Cardiac muscle cell (in vitro differentiated cells and primary cell): ENCODE results near the gene ADK. TPM values are rescaled to one million over a fixed set of nuclear protein-coding genes. Genes with fewer than 3 reads are reported as not detected.

Experiments used
- DNase-seq, 2 donors: peaks; one replicate each; pipeline versions ENCODE4 v3.0.0 to v3.0.0-alpha.2; 2010 to 2017; ENCODE audit warnings: low read depth in 1 of 2, low spot score in 1 of 2
- H3K27ac ChIP-seq: fragments of 200-600 bp; sonication (generic); 2 replicates; pipeline ENCODE4 v1.5.1; 2016
- H3K27me3 ChIP-seq: fragments of 200-600 bp; sonication (generic); 2 replicates; pipeline ENCODE4 v1.6.0; 2016; ENCODE audit warnings: control low read depth
- H3K36me3 ChIP-seq: fragments of 200-600 bp; sonication (generic); 2 replicates; pipeline ENCODE4 v1.5.1; 2016; ENCODE audit warnings: control low read depth
- H3K4me1 ChIP-seq: fragments of 200-600 bp; sonication (generic); 2 replicates; pipeline ENCODE4 v1.8.1; 2017; ENCODE audit warnings: low read depth, mild to moderate bottlenecking, mixed run types
- H3K4me3 ChIP-seq: fragments of 200-600 bp; sonication (generic); 2 replicates; pipeline ENCODE4 v1.5.1; 2016; ENCODE audit warnings: mild to moderate bottlenecking
- H3K9me3 ChIP-seq: fragments of 200-600 bp; sonication (generic); 2 replicates; pipeline ENCODE4 v1.5.1; 2017; ENCODE audit warnings: low read depth, mild to moderate bottlenecking, control low read depth
- polyA plus RNA-seq: library from polyadenylated mRNA; unstranded; fragments of >200 nt; fragmentation: Nextera tagmentation; extraction: Ambion mirVana; gene quantifications from 2 replicates; pipeline ENCODE4 v1.2.1, GENCODE V29; 2016
- total RNA-seq: library from RNA; depleted of rRNA; stranded (reverse); fragments of >200 nt; gene quantifications from 2 replicates; pipeline ENCODE4 v1.2.3, GENCODE V29; 2016
- TF ChIP-seq, protein P1 (sequence below): IDR thresholded peaks from 2 replicates; pipeline ENCODE4 v1.5.1; 2012; ENCODE audit warnings: low read depth, mild to moderate bottlenecking, low read length

The ADK gene
- total and polyA plus RNA-seq, 2 experiments from 2014 or later = 24.8 to 57.4 TPM

- Histone ChIP-seq H3K36me3 (no peaks in the 10 kb centered on the region), H3K27ac (no peak overlapping the region), H3K4me1 (no peaks in the 10 kb centered on the region), H3K27me3 (no peaks in the 10 kb centered on the region), H3K9me3 (no peaks in the 10 kb centered on the region), H3K4me3 (no peak overlapping the region)
- TF ChIP-seq, protein P1, sequence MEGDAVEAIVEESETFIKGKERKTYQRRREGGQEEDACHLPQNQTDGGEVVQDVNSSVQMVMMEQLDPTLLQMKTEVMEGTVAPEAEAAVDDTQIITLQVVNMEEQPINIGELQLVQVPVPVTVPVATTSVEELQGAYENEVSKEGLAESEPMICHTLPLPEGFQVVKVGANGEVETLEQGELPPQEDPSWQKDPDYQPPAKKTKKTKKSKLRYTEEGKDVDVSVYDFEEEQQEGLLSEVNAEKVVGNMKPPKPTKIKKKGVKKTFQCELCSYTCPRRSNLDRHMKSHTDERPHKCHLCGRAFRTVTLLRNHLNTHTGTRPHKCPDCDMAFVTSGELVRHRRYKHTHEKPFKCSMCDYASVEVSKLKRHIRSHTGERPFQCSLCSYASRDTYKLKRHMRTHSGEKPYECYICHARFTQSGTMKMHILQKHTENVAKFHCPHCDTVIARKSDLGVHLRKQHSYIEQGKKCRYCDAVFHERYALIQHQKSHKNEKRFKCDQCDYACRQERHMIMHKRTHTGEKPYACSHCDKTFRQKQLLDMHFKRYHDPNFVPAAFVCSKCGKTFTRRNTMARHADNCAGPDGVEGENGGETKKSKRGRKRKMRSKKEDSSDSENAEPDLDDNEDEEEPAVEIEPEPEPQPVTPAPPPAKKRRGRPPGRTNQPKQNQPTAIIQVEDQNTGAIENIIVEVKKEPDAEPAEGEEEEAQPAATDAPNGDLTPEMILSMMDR = no peak
- peak in 1 of 2 donors; percentile 25 for DNase-seq
Measured at GRCh38 chr10:74529205-74529604, 378.2 kb downstream of the ADK start.

- no peaks in the 10 kb centered on the region for H3K9me3 ChIP-seq
- no peaks in the 10 kb centered on the region for H3K4me1 ChIP-seq
- no peak overlapping the region for H3K4me3 ChIP-seq
- no peak overlapping the region for H3K27ac ChIP-seq
- H3K27me3 ChIP-seq = no peaks in the 10 kb centered on the region
- no peaks in the 10 kb centered on the region for H3K36me3 ChIP-seq
- TF ChIP-seq, protein P1 = no peak
- no peak for DNase-seq
Measured at GRCh38 chr10:74530981-74531380, 380.0 kb downstream of the ADK start.

- TF ChIP-seq, protein P1 = no peak
- Histone ChIP-seq H3K4me1 (no peaks in the 10 kb centered on the region), H3K9me3 (no peaks in the 10 kb centered on the region), H3K4me3 (no peak overlapping the region), H3K36me3 (no peaks in the 10 kb centered on the region), H3K27me3 (no peaks in the 10 kb centered on the region), H3K27ac (no peak overlapping the region)
- no peak for DNase-seq
Measured at GRCh38 chr10:74539317-74539716, 388.3 kb downstream of the ADK start.

DNA sequence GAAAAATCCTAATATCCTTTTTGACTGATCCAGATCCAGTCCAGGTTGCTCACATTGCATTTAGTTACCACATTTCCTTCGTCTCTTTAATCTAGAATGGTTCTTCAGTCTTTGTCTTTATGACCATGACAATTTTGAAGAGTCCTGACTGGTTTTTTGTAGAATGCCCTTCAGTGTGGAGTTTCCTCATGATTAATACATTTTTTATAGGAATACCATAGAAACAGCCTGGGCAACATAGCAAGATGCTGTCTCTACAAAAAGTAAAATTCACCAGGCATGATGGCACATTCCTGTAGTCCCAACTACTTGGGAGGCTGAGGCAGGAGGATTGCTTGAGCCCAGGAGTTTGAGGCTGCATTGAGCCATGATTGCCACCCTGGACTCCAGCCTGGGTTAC, 390.4 kb downstream of the ADK start:
- Histone ChIP-seq H3K27ac (no peak overlapping the region), H3K4me1 (no peaks in the 10 kb centered on the region), H3K36me3 (no peaks in the 10 kb centered on the region), H3K27me3 (no peaks in the 10 kb centered on the region), H3K9me3 (no peaks in the 10 kb centered on the region), H3K4me3 (no peak overlapping the region)
- TF ChIP-seq, protein P1 = no peak
- DNase-seq = no peak

DNA sequence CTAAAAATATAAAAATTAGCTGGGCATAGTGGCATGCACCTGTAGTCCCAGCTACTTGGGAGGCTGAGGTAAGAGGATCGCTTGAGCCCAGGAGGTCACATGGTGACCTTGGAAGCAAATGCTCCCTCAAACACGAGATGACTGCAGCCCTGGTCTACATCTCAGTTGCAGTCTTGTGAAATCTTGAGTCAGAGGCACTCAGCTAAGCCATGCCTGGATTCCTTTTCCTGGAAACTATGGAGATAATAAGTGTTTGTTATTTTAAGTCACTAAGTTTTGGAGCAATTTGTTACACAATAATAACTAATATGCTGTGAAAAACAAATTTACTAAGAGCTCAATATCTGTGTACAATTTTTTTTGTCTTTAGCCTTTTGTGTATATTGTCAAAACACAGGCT, 391.1 kb downstream of the ADK start:
- H3K4me1 ChIP-seq = no peaks in the 10 kb centered on the region
- no peaks in the 10 kb centered on the region for H3K27me3 ChIP-seq
- H3K9me3 ChIP-seq = no peaks in the 10 kb centered on the region
- TF ChIP-seq, protein P1 = no peak
- no peaks in the 10 kb centered on the region for H3K36me3 ChIP-seq
- no peak overlapping the region for H3K27ac ChIP-seq
- DNase-seq = peak in 1 of 2 donors; percentile 95
- H3K4me3 ChIP-seq = no peak overlapping the region

GRCh38 chr10:74543276-74543675, 392.3 kb downstream of the ADK start:
- H3K4me1 ChIP-seq = no peaks in the 10 kb centered on the region
- H3K4me3 ChIP-seq = no peak overlapping the region
- TF ChIP-seq, protein P1 = no peak
- H3K9me3 ChIP-seq = no peaks in the 10 kb centered on the region
- H3K27ac ChIP-seq = no peak overlapping the region
- no peaks in the 10 kb centered on the region for H3K27me3 ChIP-seq
- no peaks in the 10 kb centered on the region for H3K36me3 ChIP-seq
- DNase-seq = peak in 1 of 2 donors; percentile 28
